ENCODE data around the gene SRPK2. TPM values are rescaled to one million over a fixed set of nuclear protein-coding genes. Genes with fewer than 3 reads are reported as not detected.
"Not testable (repeated sequence)": the region's sequence is repeated elsewhere in the genome, so short reads cannot be mapped to it uniquely, and the experiment has no call there.

The SRPK2 gene
- total RNA-seq, 1 donor from 2014 or later, result 54.7 TPM

- DNase-seq (ENCODE audit: low spot score); intact Hi-C loops (cut with micrococcal nuclease); H3K27me3 Mint-ChIP-seq (ENCODE audit: low read depth); H3K4me3 Mint-ChIP-seq (ENCODE audit: low read depth); H3K27ac Mint-ChIP-seq: not testable (repeated sequence)
- peaks cover 25% of the 10 kb centered on the region for H3K36me3 Mint-ChIP-seq (ENCODE audit: low read depth)
- peaks cover 17% of the 10 kb centered on the region for H3K9me3 Mint-ChIP-seq
- H3K4me1 Mint-ChIP-seq (ENCODE audit: low read depth), result peaks cover 34% of the 10 kb centered on the region
These were observed 128.4 kb downstream of the SRPK2 start for GRCh38 chr7:105260201-105260871.

DNA sequence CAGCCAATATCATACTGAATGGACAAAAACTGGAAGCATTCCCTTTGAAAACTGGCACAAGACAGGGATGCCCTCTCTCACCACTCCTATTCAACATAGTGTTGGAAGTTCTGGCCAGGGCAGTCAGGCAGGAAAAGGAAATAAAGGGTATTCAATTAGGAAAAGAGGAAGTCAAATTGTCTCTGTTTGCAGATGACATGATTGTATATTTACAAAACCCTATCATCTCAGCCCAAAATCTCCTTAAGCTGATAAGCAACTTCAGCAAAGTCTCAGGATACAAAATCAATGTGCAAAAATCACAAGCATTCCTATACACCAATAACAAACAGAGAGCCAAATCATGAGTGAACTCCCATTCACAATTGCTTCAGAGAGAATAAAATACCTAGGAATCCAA is 129.8 kb downstream of the SRPK2 start:
- H3K27ac Mint-ChIP-seq; DNase-seq (ENCODE audit: low spot score); H3K4me3 Mint-ChIP-seq (ENCODE audit: low read depth); intact Hi-C loops (cut with micrococcal nuclease); H3K27me3 Mint-ChIP-seq (ENCODE audit: low read depth): not testable (repeated sequence)
- Mint-ChIP-seq H3K4me1 (ENCODE audit: low read depth) (peaks cover 29% of the 10 kb centered on the region), H3K36me3 (ENCODE audit: low read depth) (peaks cover 25% of the 10 kb centered on the region), H3K9me3 (peaks cover 17% of the 10 kb centered on the region)

- Mint-ChIP-seq H3K27ac (peak overlapping the region; percentile 58), H3K4me1 (ENCODE audit: low read depth) (peaks cover 29% of the 10 kb centered on the region), H3K9me3 (peaks cover 17% of the 10 kb centered on the region), H3K4me3 (ENCODE audit: low read depth) (no peak overlapping the region), H3K27me3 (ENCODE audit: low read depth) (no peaks in the 10 kb centered on the region), H3K36me3 (ENCODE audit: low read depth) (peaks cover 25% of the 10 kb centered on the region)
- intact Hi-C loops (cut with micrococcal nuclease), result no loop called here
- no peak for DNase-seq (ENCODE audit: low spot score)
These were observed 131.4 kb downstream of the SRPK2 start for GRCh38 chr7:105257338-105257737.

DNA sequence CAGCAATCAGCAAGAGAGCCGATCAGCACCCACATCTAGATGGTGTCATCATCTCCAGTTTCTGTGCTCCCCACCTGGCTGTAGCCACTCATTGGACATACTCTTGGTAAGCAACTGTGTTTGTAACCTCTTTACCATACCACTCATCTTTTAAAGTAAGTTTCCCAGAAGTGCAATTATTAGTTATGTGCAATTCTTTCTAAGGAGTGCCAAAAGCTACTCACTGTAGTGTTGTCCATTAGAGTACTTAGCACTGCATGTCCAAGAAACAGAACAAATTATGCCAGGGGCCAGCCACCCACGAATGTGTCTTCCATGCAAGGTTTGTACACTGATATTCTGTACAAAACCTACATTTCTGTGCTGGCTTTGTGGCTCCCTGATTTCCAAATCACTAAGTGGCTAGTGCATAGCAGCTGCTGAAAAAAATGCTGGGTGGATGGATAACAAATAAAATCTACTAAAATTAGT is 131.9 kb downstream of the SRPK2 start:
- H3K36me3 Mint-ChIP-seq (ENCODE audit: low read depth), result peaks cover 25% of the 10 kb centered on the region
- H3K27me3 Mint-ChIP-seq (ENCODE audit: low read depth), result no peaks in the 10 kb centered on the region
- H3K9me3 Mint-ChIP-seq, result peaks cover 17% of the 10 kb centered on the region
- peaks cover 32% of the 10 kb centered on the region for H3K4me1 Mint-ChIP-seq (ENCODE audit: low read depth)
- no peak overlapping the region for H3K27ac Mint-ChIP-seq
- intact Hi-C loops (cut with micrococcal nuclease), result no loop called here
- H3K4me3 Mint-ChIP-seq (ENCODE audit: low read depth), result no peak overlapping the region
- no peak for DNase-seq (ENCODE audit: low spot score)

DNA sequence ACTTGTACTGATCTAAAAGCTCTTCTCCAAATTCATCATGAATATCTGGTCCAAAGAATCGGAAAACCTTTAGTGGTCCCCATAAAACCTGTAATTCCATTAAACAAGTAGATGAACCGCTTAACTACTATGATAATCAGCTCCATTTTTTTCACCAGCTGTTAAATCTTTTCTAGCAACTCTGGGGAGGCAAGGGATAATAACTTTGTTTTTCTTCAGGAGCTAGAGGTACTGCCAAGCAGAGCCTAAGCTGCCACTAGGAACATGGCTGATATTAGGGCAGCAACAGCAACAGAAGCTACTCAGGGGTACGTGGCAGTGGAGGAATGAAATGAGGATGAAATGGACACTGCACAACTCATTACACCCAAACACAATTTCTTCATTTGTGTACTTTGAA is 138.0 kb downstream of the SRPK2 start:
- Mint-ChIP-seq H3K9me3 (no peaks in the 10 kb centered on the region), H3K4me3 (ENCODE audit: low read depth) (no peak overlapping the region), H3K27ac (no peak overlapping the region), H3K36me3 (ENCODE audit: low read depth) (peaks cover 3% of the 10 kb centered on the region), H3K4me1 (ENCODE audit: low read depth) (peaks cover 12% of the 10 kb centered on the region), H3K27me3 (ENCODE audit: low read depth) (no peaks in the 10 kb centered on the region)
- intact Hi-C loops (cut with micrococcal nuclease), result no loop called here
- no peak for DNase-seq (ENCODE audit: low spot score)

GRCh38 chr7:105250239-105250638 is 138.5 kb downstream of the SRPK2 start:
- Mint-ChIP-seq H3K36me3 (ENCODE audit: low read depth) (peaks cover 3% of the 10 kb centered on the region), H3K9me3 (no peaks in the 10 kb centered on the region), H3K27me3 (ENCODE audit: low read depth) (no peaks in the 10 kb centered on the region), H3K4me3 (ENCODE audit: low read depth) (no peak overlapping the region), H3K27ac (no peak overlapping the region), H3K4me1 (ENCODE audit: low read depth) (peaks cover 12% of the 10 kb centered on the region)
- intact Hi-C loops (cut with micrococcal nuclease), result no loop called here
- no peak for DNase-seq (ENCODE audit: low spot score)

DNA sequence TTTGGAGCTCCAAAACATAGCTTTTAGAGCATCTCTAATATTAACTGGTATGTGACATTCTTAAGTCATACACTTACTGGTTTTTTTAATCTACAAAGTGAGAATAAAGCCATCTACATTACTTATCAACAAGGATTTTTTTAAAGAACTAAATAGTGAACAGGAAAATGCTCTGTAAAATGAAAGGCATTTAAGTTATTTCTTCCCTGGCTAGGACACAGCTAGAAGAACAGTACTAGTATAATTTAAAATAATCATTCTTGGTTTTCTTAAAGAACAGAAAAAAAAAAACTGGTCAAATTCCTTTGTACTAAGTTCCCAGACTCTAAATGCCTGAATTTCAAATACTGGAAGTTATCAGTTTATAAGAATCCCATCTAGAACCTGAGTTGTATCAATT is 139.5 kb downstream of the SRPK2 start:
- no peak overlapping the region for H3K4me3 Mint-ChIP-seq (ENCODE audit: low read depth)

GRCh38 chr7:105246679-105247078 is 142.0 kb downstream of the SRPK2 start:
- no peak for DNase-seq (ENCODE audit: low spot score)
- Mint-ChIP-seq H3K4me3 (ENCODE audit: low read depth) (no peak overlapping the region), H3K27me3 (ENCODE audit: low read depth) (no peaks in the 10 kb centered on the region), H3K4me1 (ENCODE audit: low read depth) (peaks cover 6% of the 10 kb centered on the region), H3K27ac (no peak overlapping the region), H3K36me3 (ENCODE audit: low read depth) (peaks cover 8% of the 10 kb centered on the region), H3K9me3 (no peaks in the 10 kb centered on the region)
- intact Hi-C loops (cut with micrococcal nuclease), result no loop called here

More for the DNA sequence above, 139.5 kb downstream of the SRPK2 start:
- peaks cover 10% of the 10 kb centered on the region for H3K4me1 Mint-ChIP-seq (ENCODE audit: low read depth)
- intact Hi-C loops (cut with micrococcal nuclease), result no loop called here
- H3K9me3 Mint-ChIP-seq, result no peaks in the 10 kb centered on the region
- no peaks in the 10 kb centered on the region for H3K27me3 Mint-ChIP-seq (ENCODE audit: low read depth)
- H3K36me3 Mint-ChIP-seq (ENCODE audit: low read depth), result peaks cover 3% of the 10 kb centered on the region
- no peak for DNase-seq (ENCODE audit: low spot score)
- no peak overlapping the region for H3K27ac Mint-ChIP-seq

DNA sequence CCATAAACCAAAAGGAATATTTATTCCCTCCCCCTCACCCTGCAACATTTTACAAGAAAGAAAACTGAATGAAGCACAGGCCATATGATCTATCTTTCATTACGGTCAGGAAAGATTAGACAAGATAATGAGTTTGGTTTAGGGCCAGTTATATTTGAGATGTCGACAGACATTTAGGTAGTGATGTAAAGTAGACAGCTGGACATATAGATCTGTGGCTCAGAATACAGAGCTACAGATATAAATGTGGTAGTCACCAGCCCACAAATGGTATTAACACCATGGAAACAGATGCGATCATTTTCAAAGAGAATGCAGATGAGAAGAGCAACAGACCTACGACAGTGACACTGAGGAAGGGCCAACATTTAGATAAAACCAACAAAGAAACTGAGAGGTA is 142.5 kb downstream of the SRPK2 start:
- H3K4me3 Mint-ChIP-seq (ENCODE audit: low read depth), result no peak overlapping the region
- H3K27ac Mint-ChIP-seq, result no peak overlapping the region
- DNase-seq (ENCODE audit: low spot score), result no peak
- peaks cover 8% of the 10 kb centered on the region for H3K36me3 Mint-ChIP-seq (ENCODE audit: low read depth)
- no peaks in the 10 kb centered on the region for H3K9me3 Mint-ChIP-seq
- intact Hi-C loops (cut with micrococcal nuclease), result no loop called here
- no peaks in the 10 kb centered on the region for H3K27me3 Mint-ChIP-seq (ENCODE audit: low read depth)
- peaks cover 7% of the 10 kb centered on the region for H3K4me1 Mint-ChIP-seq (ENCODE audit: low read depth)

- Mint-ChIP-seq H3K9me3 (no peaks in the 10 kb centered on the region), H3K4me1 (ENCODE audit: low read depth) (peaks cover 7% of the 10 kb centered on the region), H3K27ac (no peak overlapping the region), H3K4me3 (ENCODE audit: low read depth) (no peak overlapping the region), H3K36me3 (ENCODE audit: low read depth) (peaks cover 8% of the 10 kb centered on the region), H3K27me3 (ENCODE audit: low read depth) (no peaks in the 10 kb centered on the region)
- intact Hi-C loops (cut with micrococcal nuclease), result no loop called here
- no peak for DNase-seq (ENCODE audit: low spot score)
These were observed 143.2 kb downstream of the SRPK2 start for GRCh38 chr7:105245398-105246114.

GRCh38 chr7:105244594-105244993 is 144.1 kb downstream of the SRPK2 start:
- no peak for DNase-seq (ENCODE audit: low spot score)
- no peaks in the 10 kb centered on the region for H3K27me3 Mint-ChIP-seq (ENCODE audit: low read depth)
- intact Hi-C loops (cut with micrococcal nuclease), result no loop called here

DNA sequence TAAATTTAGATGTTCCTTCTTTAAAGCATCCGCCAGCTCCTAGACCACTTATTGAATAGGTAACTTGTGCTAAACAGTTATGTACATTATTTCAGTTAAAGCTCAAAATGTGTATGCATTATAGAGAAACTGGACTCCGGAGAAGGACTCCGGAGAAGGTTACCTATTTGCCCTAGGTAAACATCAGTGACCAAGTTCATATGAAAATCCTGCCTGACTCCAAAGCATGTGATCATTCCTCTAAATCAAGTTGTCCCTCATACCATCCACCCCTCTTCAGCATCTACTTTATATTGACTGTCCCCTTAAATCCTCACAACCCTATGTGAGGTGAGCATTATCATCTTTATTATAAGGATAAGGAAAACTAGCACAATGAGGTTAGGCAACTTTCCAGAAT is 147.5 kb downstream of the SRPK2 start:
- no peak overlapping the region for H3K27ac Mint-ChIP-seq
- peaks cover 9% of the 10 kb centered on the region for H3K4me1 Mint-ChIP-seq (ENCODE audit: low read depth)
- H3K36me3 Mint-ChIP-seq (ENCODE audit: low read depth), result peaks cover 5% of the 10 kb centered on the region
- H3K27me3 Mint-ChIP-seq (ENCODE audit: low read depth), result no peaks in the 10 kb centered on the region
- intact Hi-C loops (cut with micrococcal nuclease), result no loop called here
- no peak overlapping the region for H3K4me3 Mint-ChIP-seq (ENCODE audit: low read depth)
- DNase-seq (ENCODE audit: low spot score), result no peak
- H3K9me3 Mint-ChIP-seq, result no peaks in the 10 kb centered on the region

More at GRCh38 chr7:105244594-105244993, 144.1 kb downstream of the SRPK2 start:
- Mint-ChIP-seq H3K4me1 (ENCODE audit: low read depth) (peaks cover 7% of the 10 kb centered on the region), H3K36me3 (ENCODE audit: low read depth) (peaks cover 8% of the 10 kb centered on the region), H3K27ac (no peak overlapping the region), H3K4me3 (ENCODE audit: low read depth) (no peak overlapping the region), H3K9me3 (no peaks in the 10 kb centered on the region)

DNA sequence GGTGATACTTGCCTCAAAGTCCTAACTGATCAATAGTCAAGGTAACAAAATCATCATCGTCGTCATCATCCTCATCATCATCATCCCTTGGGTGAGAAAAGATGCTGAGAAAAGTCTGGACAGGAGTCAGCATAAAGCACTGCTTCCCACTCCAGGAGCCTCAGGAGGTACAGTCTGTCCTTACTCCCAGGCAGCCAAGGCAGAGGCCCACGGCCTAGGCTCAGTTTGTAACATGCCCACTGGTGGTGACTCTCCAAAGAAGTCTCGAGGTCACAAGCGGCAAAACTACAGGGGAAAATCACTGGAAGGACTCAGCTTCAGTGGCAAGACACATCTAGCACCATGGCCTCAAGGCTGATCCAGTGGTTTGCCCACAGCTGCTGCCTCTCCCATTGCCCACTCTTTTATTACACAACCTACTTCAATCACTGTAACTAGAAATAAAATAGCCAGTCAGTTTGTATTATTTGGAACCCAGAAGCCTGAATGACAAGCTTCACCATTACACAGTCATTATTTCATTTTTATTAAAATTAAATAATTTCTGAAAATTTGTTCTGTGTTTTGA is 150.4 kb downstream of the SRPK2 start:
- Mint-ChIP-seq H3K27me3 (ENCODE audit: low read depth) (no peaks in the 10 kb centered on the region), H3K27ac (no peak overlapping the region), H3K4me1 (ENCODE audit: low read depth) (peaks cover 13% of the 10 kb centered on the region)

More for the DNA sequence above, 150.4 kb downstream of the SRPK2 start:
- H3K4me3 Mint-ChIP-seq (ENCODE audit: low read depth), result no peak overlapping the region
- no peak for DNase-seq (ENCODE audit: low spot score)
- no peaks in the 10 kb centered on the region for H3K36me3 Mint-ChIP-seq (ENCODE audit: low read depth)
- intact Hi-C loops (cut with micrococcal nuclease), result no loop called here
- no peaks in the 10 kb centered on the region for H3K9me3 Mint-ChIP-seq

Data from activated T-helper 2 cell treated with anti-CD3 and anti-CD28 coated beads, Interferon-gamma antibody, Interleukin-2, Interleukin-4, amounts not matched to agents 10 μg/mL and 5 μg/mL and 100 μg/mL, durations not matched to agents 14 hours and 24 hours and 36 hours (primary cell).